Activated CD8-positive, alpha-beta T cell treated with anti-CD3 and anti-CD28 coated beads for 36 hours (primary cell): ENCODE results near the gene RESP18. TPM values are rescaled to one million over a fixed set of nuclear protein-coding genes. Genes with fewer than 3 reads are reported as not detected.

Experiments
- ATAC-seq: fragments of 200-7000 bp; cut with Tn5 transposase; one replicate; pipeline ENCODE4 v1.10.0; 2021; ENCODE audit warnings: mild to moderate bottlenecking, moderate library complexity
- CTCF ChIA-PET: fragments of 350-600 bp; sonication (Branson Sonifier 250); formaldehyde crosslinking; loops from one replicate; lab custom pipeline; 2021; ENCODE audit warnings: antibody characterized with exemption; lab: Charles Lee
- POLR2A ChIA-PET: fragments of 350-600 bp; sonication (Branson Sonifier 250); formaldehyde crosslinking; loops from one replicate; lab custom pipeline; 2021; ENCODE audit warnings: antibody characterized with exemption; lab: Charles Lee
- DNase-seq: peaks from one replicate; pipeline ENCODE4 v3.0.0-alpha.2; 2020
- H3K27ac Mint-ChIP-seq: one replicate; pipeline ENCODE4 v1.8.0; 2021; ENCODE audit warnings: mild to moderate bottlenecking, mixed read lengths
- H3K27me3 Mint-ChIP-seq: one replicate; pipeline ENCODE4 v1.8.0; 2021; ENCODE audit warnings: mixed read lengths
- H3K36me3 Mint-ChIP-seq: one replicate; pipeline ENCODE4 v1.8.0; 2021; ENCODE audit warnings: low read depth, mixed read lengths
- H3K4me1 Mint-ChIP-seq: one replicate; pipeline ENCODE4 v1.8.0; 2021; ENCODE audit warnings: low read depth, mixed read lengths
- H3K4me3 Mint-ChIP-seq: one replicate; pipeline ENCODE4 v1.8.0; 2021; ENCODE audit warnings: mild to moderate bottlenecking, moderate library complexity, mixed read lengths
- H3K9me3 Mint-ChIP-seq: one replicate; pipeline ENCODE4 v1.8.0; 2021; ENCODE audit warnings: mixed read lengths
- CTCF ChIP-seq: fragments of 200-600 bp; IDR thresholded peaks from one replicate; pipeline ENCODE4 v1.8.0; 2022; ENCODE audit warnings: antibody characterized with exemption, mild to moderate bottlenecking
- intact Hi-C: fragments of 100-400 bp; cut with micrococcal nuclease; formaldehyde crosslinking; loops from one replicate; pipeline ENCODE4 v1.10.0; 2022
- total RNA-seq, 2 experiments: library from RNA; stranded (reverse); gene quantifications; one replicate each; pipeline ENCODE4 v1.2.3, GENCODE V29; 2021

Gene RESP18
- total RNA-seq, 2 experiments from 2014 or later, result not detected

- ATAC-seq, result no peak
- intact Hi-C loops, result no loop called here
- H3K36me3 Mint-ChIP-seq, result no peaks in the 10 kb centered on the region
- ChIA-PET CTCF (interaction anchor here (1.1 to 13.0 kb wide), 6 partner anchors 7 to 132 kb away, joined by 3 to 336 read pairs (median 8); partner anchors contain the start of genes DNAJB2, NHEJ1, TUBA4A and TUBA4B), POLR2A (interaction anchor here (1.0 to 4.9 kb wide), 3 partner anchors 12 to 85 kb away, joined by 3 to 41 read pairs (median 6); partner anchors contain the start of genes ANKZF1, ATG9A, DNAJB2 and ZFAND2B)
- no peaks in the 10 kb centered on the region for H3K9me3 Mint-ChIP-seq
- no peak overlapping the region for H3K27ac Mint-ChIP-seq
- DNase-seq, result no peak
- peaks cover 20% of the 10 kb centered on the region for H3K4me1 Mint-ChIP-seq
- no peaks in the 10 kb centered on the region for H3K27me3 Mint-ChIP-seq
- TF ChIP-seq CTCF, result no peak
- H3K4me3 Mint-ChIP-seq, result no peak overlapping the region
Measured at GRCh38 chr2:219291394-219291793, 41.1 kb downstream of the RESP18 start.

GRCh38 chr2:219290381-219291171 is 42.0 kb downstream of the RESP18 start:
- ATAC-seq (no peak), DNase-seq (no peak)
- intact Hi-C loops, result no loop called here
- H3K27me3 Mint-ChIP-seq, result no peaks in the 10 kb centered on the region
- ChIA-PET POLR2A (interaction anchor here (2.3 kb wide), 1 partner anchor 60 kb away, joined by 6 read pairs; the partner anchor contains the start of genes ANKZF1 and ATG9A), CTCF (interaction anchor here (1.1 to 13.0 kb wide), 5 partner anchors 8 to 39 kb away, joined by 3 to 336 read pairs (median 6); partner anchors contain the start of genes DNAJB2, TUBA4A and TUBA4B)
- no peaks in the 10 kb centered on the region for H3K9me3 Mint-ChIP-seq
- H3K4me1 Mint-ChIP-seq, result peaks cover 20% of the 10 kb centered on the region
- no peak overlapping the region for H3K4me3 Mint-ChIP-seq
- no peak overlapping the region for H3K27ac Mint-ChIP-seq
- no peak for TF ChIP-seq CTCF
- peaks cover 4% of the 10 kb centered on the region for H3K36me3 Mint-ChIP-seq

GRCh38 chr2:219289537-219290361 is 42.8 kb downstream of the RESP18 start:
- intact Hi-C loops, result no loop called here
- Mint-ChIP-seq H3K27me3 (no peaks in the 10 kb centered on the region), H3K4me1 (peaks cover 19% of the 10 kb centered on the region), H3K4me3 (no peak overlapping the region), H3K27ac (no peak overlapping the region), H3K36me3 (peaks cover 5% of the 10 kb centered on the region), H3K9me3 (no peaks in the 10 kb centered on the region)
- TF ChIP-seq CTCF, result no peak
- CTCF ChIA-PET, result interaction anchor here (1.1 to 13.0 kb wide), 4 partner anchors 9 to 12 kb away, joined by 6 to 336 read pairs (median 8); partner anchors contain the start of gene DNAJB2
- no peak for ATAC-seq
- POLR2A ChIA-PET, result interaction anchor here (2.3 kb wide), 1 partner anchor 60 kb away, joined by 6 read pairs; the partner anchor contains the start of genes ANKZF1 and ATG9A
- no peak for DNase-seq

GRCh38 chr2:219289195-219289536 is 43.4 kb downstream of the RESP18 start:
- no peak for ATAC-seq
- no peak for TF ChIP-seq CTCF
- ChIA-PET POLR2A (no interaction called here), CTCF (interaction anchor here (1.9 kb wide), 1 partner anchor 12 kb away, joined by 7 read pairs; no protein-coding TSS in a partner anchor)
- Mint-ChIP-seq H3K27ac (no peak overlapping the region), H3K4me3 (no peak overlapping the region), H3K4me1 (peaks cover 15% of the 10 kb centered on the region), H3K9me3 (no peaks in the 10 kb centered on the region), H3K36me3 (peaks cover 5% of the 10 kb centered on the region), H3K27me3 (no peaks in the 10 kb centered on the region)
- intact Hi-C loops, result no loop called here
- DNase-seq, result no peak
